Measurements from ENCODE around the gene ZNF366. TPM values are rescaled to one million over a fixed set of nuclear protein-coding genes. Genes with fewer than 3 reads are reported as not detected.
A peak's percentile ranks its signal among the peaks of the same experiment; 100 is the strongest.

Gene ZNF366
- total RNA-seq, result 7.9 TPM

DNA sequence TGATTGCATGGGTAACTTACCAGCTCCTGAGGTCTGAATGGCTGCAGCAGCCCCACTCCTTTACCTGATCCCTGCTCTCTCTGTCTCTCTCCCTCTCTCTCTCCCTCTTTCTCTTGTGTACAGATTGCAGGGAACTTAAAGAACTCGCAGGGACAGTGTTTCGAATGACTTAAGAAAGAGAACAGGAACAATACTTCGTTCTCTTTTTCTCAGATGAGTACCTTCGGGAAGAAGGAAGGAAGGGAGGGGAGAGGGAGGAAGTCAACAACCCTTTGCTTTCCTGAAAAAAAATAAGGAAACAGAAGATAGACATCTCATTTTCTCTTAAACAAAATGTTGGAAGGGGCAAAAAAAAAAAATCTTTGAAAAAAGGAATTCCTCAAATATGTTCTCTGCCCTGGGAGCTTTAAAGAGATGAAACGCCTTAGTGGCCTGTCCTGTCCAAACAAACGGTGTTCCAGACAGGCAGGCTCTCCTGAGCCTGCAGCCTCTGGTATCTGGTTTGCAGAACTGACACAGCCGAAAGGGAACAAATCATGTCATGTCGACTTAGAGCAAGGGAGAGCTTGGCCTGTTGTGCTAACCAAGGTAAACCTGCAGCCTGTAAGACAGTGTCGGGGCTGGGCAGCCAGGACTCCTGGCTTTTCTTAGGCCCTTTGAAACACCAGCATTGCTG is at the start of gene ZNF366:
Gene ZNF366, minus strand, starts transcription at position 180 of the 676 bp plus-strand sequence. CDS start 45,914 bp downstream, outside the sequence.
- DNase-seq (ENCODE audit: low spot score in 2 of 2), result no peak
- H3K4me1 ChIP-seq, result peaks cover 5 to 38% of the 10 kb centered on the region in 2 donors
- TF ChIP-seq, protein P1, sequence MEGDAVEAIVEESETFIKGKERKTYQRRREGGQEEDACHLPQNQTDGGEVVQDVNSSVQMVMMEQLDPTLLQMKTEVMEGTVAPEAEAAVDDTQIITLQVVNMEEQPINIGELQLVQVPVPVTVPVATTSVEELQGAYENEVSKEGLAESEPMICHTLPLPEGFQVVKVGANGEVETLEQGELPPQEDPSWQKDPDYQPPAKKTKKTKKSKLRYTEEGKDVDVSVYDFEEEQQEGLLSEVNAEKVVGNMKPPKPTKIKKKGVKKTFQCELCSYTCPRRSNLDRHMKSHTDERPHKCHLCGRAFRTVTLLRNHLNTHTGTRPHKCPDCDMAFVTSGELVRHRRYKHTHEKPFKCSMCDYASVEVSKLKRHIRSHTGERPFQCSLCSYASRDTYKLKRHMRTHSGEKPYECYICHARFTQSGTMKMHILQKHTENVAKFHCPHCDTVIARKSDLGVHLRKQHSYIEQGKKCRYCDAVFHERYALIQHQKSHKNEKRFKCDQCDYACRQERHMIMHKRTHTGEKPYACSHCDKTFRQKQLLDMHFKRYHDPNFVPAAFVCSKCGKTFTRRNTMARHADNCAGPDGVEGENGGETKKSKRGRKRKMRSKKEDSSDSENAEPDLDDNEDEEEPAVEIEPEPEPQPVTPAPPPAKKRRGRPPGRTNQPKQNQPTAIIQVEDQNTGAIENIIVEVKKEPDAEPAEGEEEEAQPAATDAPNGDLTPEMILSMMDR (IDR thresholded peaks at IDR 0.05), result no peak

DNA sequence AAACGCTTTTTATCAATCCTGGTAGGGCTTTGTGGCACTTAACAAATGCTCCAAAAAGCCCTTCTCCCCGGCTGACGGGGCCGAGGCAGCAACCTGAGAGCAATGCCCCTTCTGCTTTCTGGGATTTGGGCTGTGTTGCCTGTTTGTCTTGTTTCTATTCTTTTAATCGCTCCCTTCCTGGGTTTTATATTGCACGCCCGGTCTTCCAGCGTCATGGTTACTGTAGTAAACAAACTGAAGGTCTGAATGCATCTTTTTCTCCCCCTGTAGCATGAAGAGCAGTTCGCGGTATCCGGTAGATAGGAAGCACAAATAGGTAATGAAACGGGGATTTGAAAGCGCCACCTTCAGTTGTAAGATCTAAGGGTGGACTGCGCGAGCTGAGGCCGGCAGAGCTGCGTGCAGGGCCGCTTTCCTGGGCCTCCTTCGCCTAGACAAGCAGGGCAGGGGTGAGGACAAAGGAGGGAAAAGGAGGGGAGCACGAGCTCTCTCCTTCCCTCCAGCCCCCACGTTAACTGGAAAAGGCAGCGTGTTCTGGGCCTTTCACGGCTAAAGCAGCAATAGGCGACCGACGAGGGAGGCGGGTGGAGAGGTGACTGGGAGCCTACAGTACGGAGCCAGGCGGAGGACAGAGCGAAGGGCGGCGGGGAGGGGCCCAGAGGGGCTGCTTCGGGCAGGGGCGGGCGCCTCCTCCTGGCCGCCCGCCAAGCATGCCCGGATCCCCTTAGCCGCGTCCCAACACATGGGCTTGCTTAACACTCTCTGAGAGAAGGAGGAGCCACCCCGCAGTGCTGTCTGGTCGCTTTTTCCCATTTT is 49.3 kb upstream of the ZNF366 start:
- TF ChIP-seq, protein P1 (IDR thresholded peaks at IDR 0.05), result peak in 1 of 3 experiments; percentile 5
- Histone ChIP-seq H3K27ac (peak overlapping the region; percentile 67 to 74), H3K36me3 (no peaks in the 10 kb centered on the region), H3K27me3 (no peaks in the 10 kb centered on the region), H3K9me3 (no peaks in the 10 kb centered on the region), H3K4me3 (peak overlapping the region; percentile 1 to 65), H3K4me1 (peaks cover 4 to 11% of the 10 kb centered on the region in 2 donors)
- DNase-seq (ENCODE audit: low spot score in 2 of 2), result peak in 1 of 2 donors; percentile 72
- intact Hi-C loops (cut with DNase I), result no loop called here

More for the DNA sequence above, at the start of gene ZNF366:
- H3K36me3 ChIP-seq, result no peaks in the 10 kb centered on the region
- no peak within 1 kb of the TSS for H3K4me3 ChIP-seq
- H3K9me3 ChIP-seq, result no peaks in the 10 kb centered on the region
- peak within 1 kb of the TSS in 1 of 2 donors; percentile 29 for H3K27ac ChIP-seq
- no peaks in the 10 kb centered on the region for H3K27me3 ChIP-seq
- intact Hi-C loops (cut with DNase I), result no loop called here

- no peaks in the 10 kb centered on the region for H3K27me3 ChIP-seq
- DNase-seq (ENCODE audit: low spot score in 2 of 2), result no peak
- H3K36me3 ChIP-seq, result no peaks in the 10 kb centered on the region
- H3K4me3 ChIP-seq, result peak overlapping the region in 1 of 2 donors; percentile 65
- H3K9me3 ChIP-seq, result no peaks in the 10 kb centered on the region
- intact Hi-C loops (cut with DNase I), result no loop called here
- TF ChIP-seq, protein P1 (IDR thresholded peaks at IDR 0.05), result no peak
- no peak overlapping the region for H3K27ac ChIP-seq
- H3K4me1 ChIP-seq, result peaks cover 4 to 11% of the 10 kb centered on the region in 2 donors
Observed at GRCh38 chr5:72555871-72556270, 48.7 kb upstream of the ZNF366 start.

DNA sequence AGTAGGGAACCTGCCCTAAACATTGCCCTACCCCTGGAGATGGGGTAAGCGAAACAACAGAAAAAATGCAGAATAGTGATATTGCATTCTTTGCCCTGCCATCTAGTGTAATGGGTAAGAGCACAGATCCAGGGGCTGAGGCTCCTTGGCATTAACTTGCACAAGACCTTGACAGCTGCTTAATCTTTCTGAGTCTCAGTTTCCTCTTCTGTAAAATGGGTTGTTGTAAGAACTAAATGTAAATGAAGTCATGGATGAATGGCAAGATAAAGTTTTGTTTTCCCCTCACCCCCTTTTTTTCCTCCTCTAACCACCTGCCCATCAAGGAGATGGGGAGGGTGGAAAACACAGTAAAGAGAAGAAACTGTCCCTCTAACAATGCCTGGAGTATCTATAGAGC is 47.7 kb upstream of the ZNF366 start:
- H3K36me3 ChIP-seq, result no peaks in the 10 kb centered on the region
- H3K9me3 ChIP-seq, result no peaks in the 10 kb centered on the region
- H3K27ac ChIP-seq, result no peak overlapping the region
- H3K27me3 ChIP-seq, result no peaks in the 10 kb centered on the region
- TF ChIP-seq, protein P1 (IDR thresholded peaks at IDR 0.05), result no peak
- DNase-seq (ENCODE audit: low spot score in 2 of 2), result no peak
- peaks cover 4 to 11% of the 10 kb centered on the region in 2 donors for H3K4me1 ChIP-seq
- H3K4me3 ChIP-seq, result no peak overlapping the region
- intact Hi-C loops (cut with DNase I), result no loop called here

- DNase-seq (ENCODE audit: low spot score in 2 of 2), result no peak
- intact Hi-C loops (cut with DNase I), result no loop called here
- no peaks in the 10 kb centered on the region for H3K36me3 ChIP-seq
- TF ChIP-seq, protein P1 (IDR thresholded peaks at IDR 0.05), result no peak
- H3K9me3 ChIP-seq, result no peaks in the 10 kb centered on the region
- H3K4me1 ChIP-seq, result peaks cover 2 to 9% of the 10 kb centered on the region in 2 donors
- H3K27ac ChIP-seq, result no peak overlapping the region
- no peak overlapping the region for H3K4me3 ChIP-seq
- no peaks in the 10 kb centered on the region for H3K27me3 ChIP-seq
Observed at GRCh38 chr5:72552041-72552557, 44.9 kb upstream of the ZNF366 start.

Measured in ascending aorta (tissue), 2 donors.